ENCODE results near the gene PSG4. TPM values are rescaled to one million over a fixed set of nuclear protein-coding genes. Genes with fewer than 3 reads are reported as not detected.
"Not testable (repeated sequence)": the region's sequence is repeated elsewhere in the genome, so short reads cannot be mapped to it uniquely, and the experiment has no call there.

Gene PSG4
- total and polyA plus RNA-seq, 10 donors: not detected

GRCh38 chr19:43229315-43229714, 23.9 kb upstream of the PSG4 start:
- DNase-seq: no peak
- Histone ChIP-seq H3K27ac (no peak overlapping the region), H3K9me3 (peaks cover 0 to 86% (median 58%) of the 10 kb centered on the region in 8 donors), H3K4me3 (no peak overlapping the region), H3K4me1 (no peaks in the 10 kb centered on the region), H3K36me3 (no peaks in the 10 kb centered on the region), H3K27me3 (replicated peaks in 1 of 7) (no peaks in the 10 kb centered on the region)
- intact Hi-C loops (cut with DNase I; ENCODE audit: low total_unique reads): no loop called here
- 63 to 83% (median 81%) methylated on average over 2 of the region's 2 CpGs; no CpG with 5 or more reads in 1 of the 5 donors for WGBS, 5 donors
- TF ChIP-seq CTCF (IDR thresholded peaks at IDR 0.05 in 8 of 11, conservative IDR thresholded peaks at IDR 0.05 in 3 of 11): no peak
- no peak for TF ChIP-seq POLR2A (IDR thresholded peaks at IDR 0.05)
- no peak for TF ChIP-seq POLR2AphosphoS5 (IDR thresholded peaks at IDR 0.05)

- WGBS, 5 donors: 67 to 86% (median 71%) methylated on average over 2 of the region's 2 CpGs; no CpG with 5 or more reads in 1 of the 5 donors
- intact Hi-C loops (cut with DNase I; ENCODE audit: low total_unique reads); H3K27me3 ChIP-seq (replicated peaks in 1 of 7); DNase-seq; H3K4me1 ChIP-seq; H3K36me3 ChIP-seq; H3K27ac ChIP-seq; H3K4me3 ChIP-seq: not testable (repeated sequence)
- peaks cover 0 to 92% (median 58%) of the 10 kb centered on the region in 8 donors for H3K9me3 ChIP-seq
These were observed 23.3 kb upstream of the PSG4 start for GRCh38 chr19:43228730-43229129.

- H3K27ac ChIP-seq; intact Hi-C loops (cut with DNase I; ENCODE audit: low total_unique reads); H3K36me3 ChIP-seq; H3K4me1 ChIP-seq; DNase-seq; H3K27me3 ChIP-seq (replicated peaks in 1 of 7); H3K4me3 ChIP-seq: not testable (repeated sequence)
- peaks cover 0 to 88% (median 59%) of the 10 kb centered on the region in 8 donors for H3K9me3 ChIP-seq
- 76 to 89% (median 78%) methylated on average over 1 of the region's 1 CpG; no CpG with 5 or more reads in 1 of the 5 donors for WGBS, 5 donors
These were observed 21.5 kb upstream of the PSG4 start for GRCh38 chr19:43226986-43227385.

GRCh38 chr19:43224855-43225253, 19.4 kb upstream of the PSG4 start:
- WGBS, 5 donors: 84 to 96% (median 95%) methylated on average over 2 of the region's 2 CpGs; no CpG with 5 or more reads in 1 of the 5 donors
- intact Hi-C loops (cut with DNase I; ENCODE audit: low total_unique reads): no loop called here
- no peak for DNase-seq
- Histone ChIP-seq H3K27ac (no peak overlapping the region), H3K36me3 (no peaks in the 10 kb centered on the region), H3K4me1 (no peaks in the 10 kb centered on the region), H3K9me3 (peaks cover 0 to 73% (median 44%) of the 10 kb centered on the region in 8 donors), H3K4me3 (no peak overlapping the region), H3K27me3 (replicated peaks in 1 of 7) (no peaks in the 10 kb centered on the region)
- TF ChIP-seq POLR2AphosphoS5 (IDR thresholded peaks at IDR 0.05): no peak
- no peak for TF ChIP-seq CTCF (IDR thresholded peaks at IDR 0.05 in 8 of 11, conservative IDR thresholded peaks at IDR 0.05 in 3 of 11)
- no peak for TF ChIP-seq POLR2A (IDR thresholded peaks at IDR 0.05)

- WGBS, 5 donors: 70 to 76% (median 72%) methylated on average over 5 of the region's 5 CpGs; no CpG with 5 or more reads in 1 of the 5 donors
- DNase-seq: not testable (repeated sequence)
These were observed 18.9 kb upstream of the PSG4 start for GRCh38 chr19:43224201-43224854.

GRCh38 chr19:43221891-43222290, 16.5 kb upstream of the PSG4 start:
- H3K36me3 ChIP-seq; DNase-seq; H3K4me3 ChIP-seq; H3K4me1 ChIP-seq; H3K27me3 ChIP-seq (replicated peaks in 1 of 7); intact Hi-C loops (cut with DNase I; ENCODE audit: low total_unique reads); H3K27ac ChIP-seq: not testable (repeated sequence)
- peaks cover 0 to 48% (median 17%) of the 10 kb centered on the region in 8 donors for H3K9me3 ChIP-seq
- WGBS, 5 donors: 93 to 96% (median 94%) methylated on average over 17 to 22 of the region's 22 CpGs; no CpG with 5 or more reads in 2 of the 5 donors

More at GRCh38 chr19:43224201-43224854, 18.9 kb upstream of the PSG4 start:
- intact Hi-C loops (cut with DNase I; ENCODE audit: low total_unique reads); H3K27ac ChIP-seq; H3K4me3 ChIP-seq; H3K27me3 ChIP-seq (replicated peaks in 1 of 7); H3K4me1 ChIP-seq; H3K36me3 ChIP-seq: not testable (repeated sequence)
- H3K9me3 ChIP-seq: peaks cover 0 to 68% (median 39%) of the 10 kb centered on the region in 8 donors

GRCh38 chr19:43219136-43219535, 13.7 kb upstream of the PSG4 start:
- H3K4me3 ChIP-seq; intact Hi-C loops (cut with DNase I; ENCODE audit: low total_unique reads); H3K36me3 ChIP-seq; H3K4me1 ChIP-seq; H3K27ac ChIP-seq; DNase-seq; H3K27me3 ChIP-seq (replicated peaks in 1 of 7): not testable (repeated sequence)
- WGBS, 5 donors: 84 to 95% (median 85%) methylated on average over 4 of the region's 4 CpGs; no CpG with 5 or more reads in 1 of the 5 donors
- peaks cover 0 to 21% (median 5%) of the 10 kb centered on the region in 8 donors for H3K9me3 ChIP-seq

GRCh38 chr19:43215881-43216280, 10.4 kb upstream of the PSG4 start:
- intact Hi-C loops (cut with DNase I; ENCODE audit: low total_unique reads); H3K27ac ChIP-seq; H3K4me1 ChIP-seq; H3K4me3 ChIP-seq; H3K9me3 ChIP-seq; H3K36me3 ChIP-seq; DNase-seq: not testable (repeated sequence)
- H3K27me3 ChIP-seq (replicated peaks in 1 of 7): peaks cover 0 to 13% (median 0%) of the 10 kb centered on the region in 7 donors
- WGBS, 5 donors: 22 to 43% (median 35%) methylated on average over 2 of the region's 2 CpGs; no CpG with 5 or more reads in 1 of the 5 donors
